Esophagus muscularis mucosa (tissue), 4 donors: ENCODE results near the gene HECTD4. TPM values are rescaled to one million over a fixed set of nuclear protein-coding genes. Genes with fewer than 3 reads are reported as not detected.

Experiments
- DNase-seq: peaks from one replicate; pipeline ENCODE4 v3.0.0-alpha.2; 2017; ENCODE audit errors: extremely low spot score
- H3K27ac ChIP-seq, 4 donors: fragments of 200-600 bp; sonication (generic); replicated peaks in 1 of 4; 1 replicate in 3 of 4; 2 replicates in 1 of 4; pipeline ENCODE4 v1.5.1; 2016 to 2019; ENCODE audit warnings: mild to moderate bottlenecking in 1 of 4
- H3K27me3 ChIP-seq, 4 donors: fragments of 200-600 bp; sonication (generic); one replicate each; pipeline versions ENCODE4 v1.5.1 to v1.6.0; 2016 to 2019
- H3K36me3 ChIP-seq, 4 donors: fragments of 200-600 bp; sonication (generic); one replicate each; pipeline ENCODE4 v1.5.1; 2016 to 2019
- H3K4me1 ChIP-seq, 4 donors: fragments of 200-600 bp; sonication (generic); one replicate each; pipeline ENCODE4 v1.5.1; 2016 to 2019
- H3K4me3 ChIP-seq, 4 donors: fragments of 200-600 bp; sonication (generic); 1 replicate in 2 of 4; 2 replicates in 2 of 4; pipeline ENCODE4 v1.5.1; 2016 to 2019; ENCODE audit warnings: mild to moderate bottlenecking in 4 of 4, moderate library complexity in 1 of 4
- H3K9me3 ChIP-seq, 4 donors: fragments of 200-600 bp; sonication (generic); 1 replicate in 3 of 4; 2 replicates in 1 of 4; pipeline ENCODE4 v1.5.1; 2016 to 2019
- EP300 ChIP-seq: sonication (generic); formaldehyde crosslinking; IDR thresholded peaks from one replicate; pipeline ENCODE4 v1.6.1; 2017; ENCODE audit warnings: antibody characterized with exemption
- POLR2A ChIP-seq: fragments of 450-650 bp; IDR thresholded peaks from one replicate; pipeline ENCODE4 v1.6.1; 2017; ENCODE audit warnings: antibody characterized with exemption, moderate library complexity, mild to moderate bottlenecking, low read depth
- POLR2AphosphoS5 ChIP-seq, 2 donors: sonication (generic); formaldehyde crosslinking; IDR thresholded peaks; one replicate each; pipeline ENCODE4 v1.6.1; 2017; ENCODE audit warnings: antibody characterized with exemption in 2 of 2
- WGBS: methylation state at CpG from one replicate; pipeline ENCODE4 v1.1.5; 2018; 5-methylcytosine and 5-hydroxymethylcytosine counted together
- intact Hi-C: fragments of 100-400 bp; cut with DNase I; formaldehyde crosslinking; loops from one replicate; pipeline ENCODE4 v1.15.1; 2023
- total RNA-seq, 4 donors: library from RNA; depleted of rRNA; stranded (reverse); fragments of >200 nt; gene quantifications; one replicate each; pipeline versions ENCODE4 v1.1.0 to v1.2.1, GENCODE V29; 2016
- TF ChIP-seq, protein P1 (sequence below), 3 experiments: fragments of 200-600 bp in 2 of 3; fragments of 450-650 bp in 1 of 3; sonication (generic) in 2 of 3; IDR thresholded peaks; one replicate each; pipeline ENCODE4 v1.5.1; 2017 to 2019; ENCODE audit warnings: antibody characterized with exemption in 3 of 3, mild to moderate bottlenecking in 2 of 3, moderate library complexity in 1 of 3

Gene HECTD4
- total RNA-seq, 4 donors from 2014 or later, result 27.3 to 59.3 (median 44.9) TPM

DNA sequence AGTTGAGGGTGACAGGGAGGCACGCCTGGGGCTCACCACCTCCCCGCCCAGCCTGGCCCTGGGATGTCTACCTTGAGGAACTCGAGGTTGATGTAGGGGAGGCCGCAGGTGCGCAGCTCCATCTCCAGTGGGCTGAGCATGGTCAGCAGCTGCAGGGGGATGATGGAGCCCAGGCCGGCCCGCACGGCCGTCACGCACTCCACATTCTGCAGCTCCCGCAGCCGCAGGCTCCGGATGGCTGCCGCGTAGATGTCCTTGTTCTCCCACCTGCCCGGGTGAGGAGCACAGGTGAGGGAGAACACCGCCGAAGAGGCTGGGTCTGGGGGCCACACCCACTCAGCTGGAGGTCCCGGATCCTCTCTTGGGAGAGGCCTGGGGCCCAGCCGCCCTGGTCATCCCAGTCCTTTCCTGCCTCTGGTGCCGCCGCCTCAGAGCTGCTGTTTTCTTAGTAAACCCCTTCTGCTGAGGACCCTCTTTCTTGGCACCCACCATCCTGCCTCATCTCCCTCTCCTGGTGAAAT, 218.7 kb downstream of the HECTD4 start:
- H3K36me3 ChIP-seq, result peaks cover 41 to 93% (median 68%) of the 10 kb centered on the region in 4 donors
- H3K4me3 ChIP-seq, result no peak overlapping the region
- intact Hi-C loops, result no loop called here
- H3K27ac ChIP-seq, result no peak overlapping the region
- no peaks in the 10 kb centered on the region for H3K9me3 ChIP-seq
- DNase-seq, result no peak
- TF ChIP-seq EP300 (no peak), POLR2A (no peak), POLR2AphosphoS5 (IDR thresholded peaks at IDR 0.05) (no peak)
- TF ChIP-seq, protein P1, sequence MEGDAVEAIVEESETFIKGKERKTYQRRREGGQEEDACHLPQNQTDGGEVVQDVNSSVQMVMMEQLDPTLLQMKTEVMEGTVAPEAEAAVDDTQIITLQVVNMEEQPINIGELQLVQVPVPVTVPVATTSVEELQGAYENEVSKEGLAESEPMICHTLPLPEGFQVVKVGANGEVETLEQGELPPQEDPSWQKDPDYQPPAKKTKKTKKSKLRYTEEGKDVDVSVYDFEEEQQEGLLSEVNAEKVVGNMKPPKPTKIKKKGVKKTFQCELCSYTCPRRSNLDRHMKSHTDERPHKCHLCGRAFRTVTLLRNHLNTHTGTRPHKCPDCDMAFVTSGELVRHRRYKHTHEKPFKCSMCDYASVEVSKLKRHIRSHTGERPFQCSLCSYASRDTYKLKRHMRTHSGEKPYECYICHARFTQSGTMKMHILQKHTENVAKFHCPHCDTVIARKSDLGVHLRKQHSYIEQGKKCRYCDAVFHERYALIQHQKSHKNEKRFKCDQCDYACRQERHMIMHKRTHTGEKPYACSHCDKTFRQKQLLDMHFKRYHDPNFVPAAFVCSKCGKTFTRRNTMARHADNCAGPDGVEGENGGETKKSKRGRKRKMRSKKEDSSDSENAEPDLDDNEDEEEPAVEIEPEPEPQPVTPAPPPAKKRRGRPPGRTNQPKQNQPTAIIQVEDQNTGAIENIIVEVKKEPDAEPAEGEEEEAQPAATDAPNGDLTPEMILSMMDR (IDR thresholded peaks at IDR 0.05), result no peak
- 94% methylated on average over 15 of the region's 22 CpGs for WGBS
- no peaks in the 10 kb centered on the region for H3K4me1 ChIP-seq
- no peaks in the 10 kb centered on the region for H3K27me3 ChIP-seq

DNA sequence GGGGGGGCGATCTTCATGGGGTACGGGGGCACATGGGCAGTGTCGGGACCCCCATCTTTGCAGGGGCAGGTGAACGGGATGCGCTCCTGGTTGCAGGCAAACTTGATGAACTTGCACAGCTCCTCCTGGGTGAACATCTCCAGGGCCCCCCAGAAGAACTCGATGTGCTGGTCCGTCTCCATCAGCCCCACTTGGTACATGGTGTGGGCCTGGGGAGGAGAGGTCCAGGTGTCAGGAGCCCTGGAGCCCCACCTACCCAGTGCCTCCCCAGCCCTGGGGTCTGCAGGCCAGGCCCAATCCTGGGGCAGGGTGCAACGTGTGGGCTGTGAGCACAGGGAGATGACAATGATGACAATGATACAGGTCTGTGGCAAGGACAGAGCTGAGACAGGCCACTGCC, 219.2 kb downstream of the HECTD4 start:
- no peak for DNase-seq
- no peaks in the 10 kb centered on the region for H3K9me3 ChIP-seq
- H3K27ac ChIP-seq, result no peak overlapping the region
- no peak overlapping the region for H3K4me3 ChIP-seq
- intact Hi-C loops, result no loop called here
- no peaks in the 10 kb centered on the region for H3K4me1 ChIP-seq
- WGBS, result 95% methylated on average over 6 of the region's 8 CpGs
- peaks cover 41 to 93% (median 69%) of the 10 kb centered on the region in 4 donors for H3K36me3 ChIP-seq
- H3K27me3 ChIP-seq, result no peaks in the 10 kb centered on the region
- TF ChIP-seq, protein P1 (IDR thresholded peaks at IDR 0.05), result no peak

DNA sequence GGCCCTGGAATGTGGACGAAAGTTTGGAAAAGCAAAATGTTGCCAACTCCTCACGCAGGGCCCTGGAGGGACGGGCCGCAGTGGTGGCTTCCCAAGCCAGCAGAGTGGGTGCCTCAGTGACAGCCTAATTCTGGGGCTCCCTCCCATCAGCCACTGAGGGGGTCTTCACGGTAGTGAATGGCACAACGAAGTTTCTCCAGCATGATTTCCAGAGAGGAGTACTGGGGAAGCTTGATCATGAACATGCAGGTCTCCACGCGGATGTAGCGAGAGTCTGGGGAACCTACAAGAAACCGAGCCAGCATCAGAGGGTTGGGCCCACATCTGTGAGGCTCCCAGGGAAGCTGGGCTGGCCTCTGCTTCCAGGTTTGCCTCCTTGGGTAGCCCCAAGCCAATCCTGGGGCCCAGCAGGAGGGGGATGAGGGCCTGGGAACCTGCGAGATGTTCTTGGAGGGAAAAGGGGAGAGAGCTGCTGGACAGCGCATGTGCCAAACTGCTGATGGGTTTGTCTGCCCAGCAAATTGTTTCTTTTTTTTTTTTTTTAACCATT, 219.9 kb downstream of the HECTD4 start:
- WGBS, result 83% methylated on average over 10 of the region's 12 CpGs

DNA sequence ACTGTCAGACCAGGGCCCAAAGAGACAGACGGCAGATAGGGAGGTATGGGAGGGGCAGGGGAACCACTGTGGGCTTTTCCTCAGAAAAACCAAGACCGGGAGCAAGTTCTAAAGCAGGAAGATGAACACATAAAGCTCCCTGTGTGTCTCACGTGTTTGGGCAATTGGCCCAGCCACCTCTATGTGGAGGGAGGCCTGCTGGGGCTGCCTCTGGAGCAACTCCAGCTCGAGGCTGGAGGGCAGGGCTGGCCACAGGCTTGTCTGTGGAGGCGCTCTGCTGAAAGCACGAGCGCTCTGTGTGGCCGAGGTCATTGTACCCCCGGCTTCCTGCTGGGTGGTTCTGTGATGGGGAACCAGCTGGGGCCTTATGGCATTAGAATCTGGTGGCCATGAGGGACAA, 220.5 kb downstream of the HECTD4 start:
- intact Hi-C loops, result no loop called here
- no peak for DNase-seq
- no peak overlapping the region for H3K27ac ChIP-seq
- no peak overlapping the region for H3K4me3 ChIP-seq
- TF ChIP-seq EP300 (no peak), POLR2AphosphoS5 (IDR thresholded peaks at IDR 0.05) (no peak), POLR2A (no peak)
- TF ChIP-seq, protein P1 (IDR thresholded peaks at IDR 0.05), result no peak
- no peaks in the 10 kb centered on the region for H3K4me1 ChIP-seq
- peaks cover 41 to 90% (median 67%) of the 10 kb centered on the region in 4 donors for H3K36me3 ChIP-seq
- 82% methylated on average over 9 of the region's 9 CpGs for WGBS
- no peaks in the 10 kb centered on the region for H3K27me3 ChIP-seq
- H3K9me3 ChIP-seq, result no peaks in the 10 kb centered on the region

More for the DNA sequence above, 219.9 kb downstream of the HECTD4 start:
- H3K9me3 ChIP-seq, result no peaks in the 10 kb centered on the region
- no peaks in the 10 kb centered on the region for H3K4me1 ChIP-seq
- DNase-seq, result no peak
- H3K4me3 ChIP-seq, result no peak overlapping the region
- H3K27me3 ChIP-seq, result no peaks in the 10 kb centered on the region
- intact Hi-C loops, result no loop called here
- no peak overlapping the region for H3K27ac ChIP-seq
- peaks cover 41 to 90% (median 67%) of the 10 kb centered on the region in 4 donors for H3K36me3 ChIP-seq
- TF ChIP-seq POLR2A (no peak), EP300 (no peak), POLR2AphosphoS5 (IDR thresholded peaks at IDR 0.05) (no peak)
- TF ChIP-seq, protein P1 (IDR thresholded peaks at IDR 0.05), result no peak

DNA sequence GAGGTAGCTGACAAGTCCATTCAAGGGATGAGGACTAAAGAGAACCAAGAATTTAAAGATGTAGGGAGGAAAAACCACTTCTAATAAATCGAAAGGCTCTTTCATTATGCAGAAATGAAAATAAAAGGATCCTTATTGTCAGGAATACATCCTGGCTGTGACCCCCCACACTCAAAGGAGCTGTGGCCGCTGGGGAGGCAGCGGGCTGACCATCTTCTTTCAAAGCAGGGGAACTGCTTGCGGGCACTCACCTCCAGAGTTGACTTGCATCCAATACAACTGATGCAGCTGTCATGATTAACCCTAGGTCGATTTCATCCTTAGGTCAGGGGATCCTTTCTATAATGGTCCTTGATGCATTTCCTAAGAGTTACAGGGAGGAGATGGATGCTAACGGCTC, 221.6 kb downstream of the HECTD4 start:
- no peak for TF ChIP-seq POLR2AphosphoS5 (IDR thresholded peaks at IDR 0.05)
- TF ChIP-seq POLR2A, result no peak
- TF ChIP-seq EP300, result no peak
- TF ChIP-seq, protein P1 (IDR thresholded peaks at IDR 0.05), result no peak
- 89% methylated on average over 6 of the region's 6 CpGs for WGBS
- intact Hi-C loops, result no loop called here
- DNase-seq, result no peak
- Histone ChIP-seq H3K27me3 (no peaks in the 10 kb centered on the region), H3K4me1 (no peaks in the 10 kb centered on the region), H3K9me3 (no peaks in the 10 kb centered on the region), H3K36me3 (peaks cover 41 to 81% (median 63%) of the 10 kb centered on the region in 4 donors), H3K27ac (no peak overlapping the region), H3K4me3 (no peak overlapping the region)
